Measurements from ENCODE around the gene LHFPL6.

LHFPL6 gene

GRCh38 chr13:39410096-39410901 lies 192.7 kb downstream of the LHFPL6 start:
- no peak for DNase-seq

GRCh38 chr13:39408512-39408911 lies 194.5 kb downstream of the LHFPL6 start:
- no peak for DNase-seq

GRCh38 chr13:39407786-39408185 lies 195.2 kb downstream of the LHFPL6 start:
- no peak for DNase-seq

- DNase-seq = no peak
Observed at GRCh38 chr13:39407138-39407537, 195.9 kb downstream of the LHFPL6 start.

GRCh38 chr13:39406688-39407087 lies 196.3 kb downstream of the LHFPL6 start:
- DNase-seq = peak in 1 of 5 experiments; percentile 50

GRCh38 chr13:39405596-39406205 lies 197.3 kb downstream of the LHFPL6 start:
- DNase-seq = no peak

GRCh38 chr13:39405107-39405506 lies 197.9 kb downstream of the LHFPL6 start:
- DNase-seq = no peak

- DNase-seq = no peak
Observed at GRCh38 chr13:39403106-39403505, 199.9 kb downstream of the LHFPL6 start.

GRCh38 chr13:39402221-39402970 lies 200.6 kb downstream of the LHFPL6 start:
- DNase-seq = no peak

GRCh38 chr13:39401756-39402155 lies 201.2 kb downstream of the LHFPL6 start:
- no peak for DNase-seq

GRCh38 chr13:39401046-39401705 lies 201.8 kb downstream of the LHFPL6 start:
- DNase-seq = no peak

GRCh38 chr13:39399102-39399501 lies 203.9 kb downstream of the LHFPL6 start:
- DNase-seq = no peak

GRCh38 chr13:39397896-39398265 lies 205.1 kb downstream of the LHFPL6 start:
- DNase-seq = no peak

GRCh38 chr13:39397226-39397895 lies 205.6 kb downstream of the LHFPL6 start:
- no peak for DNase-seq

- DNase-seq = no peak
Observed at GRCh38 chr13:39394796-39395678, 208.0 kb downstream of the LHFPL6 start.

- DNase-seq = no peak
Observed at GRCh38 chr13:39391761-39392160, 211.2 kb downstream of the LHFPL6 start.

GRCh38 chr13:39389013-39389412 lies 214.0 kb downstream of the LHFPL6 start:
- DNase-seq = no peak

GRCh38 chr13:39385621-39386231 lies 217.3 kb downstream of the LHFPL6 start:
- DNase-seq = no peak

- DNase-seq = no peak
Observed at GRCh38 chr13:39385154-39385553, 217.8 kb downstream of the LHFPL6 start.

GRCh38 chr13:39381456-39381855 lies 221.5 kb downstream of the LHFPL6 start:
- DNase-seq = no peak
